Activated T-helper 2 cell treated with anti-CD3 and anti-CD28 coated beads, Interferon-gamma antibody, Interleukin-2, Interleukin-4, amounts not matched to agents 10 μg/mL and 5 μg/mL and 100 μg/mL, durations not matched to agents 14 hours and 24 hours and 36 hours (primary cell): ENCODE results near the gene GPX5. TPM values are rescaled to one million over a fixed set of nuclear protein-coding genes. Genes with fewer than 3 reads are reported as not detected.

Experiments
- DNase-seq: peaks from one replicate; pipeline ENCODE4 v3.0.0; 2021; ENCODE audit warnings: low spot score
- H3K27ac Mint-ChIP-seq: one replicate; pipeline ENCODE4 v1.8.0; 2021; ENCODE audit warnings: mixed read lengths
- H3K27me3 Mint-ChIP-seq: one replicate; pipeline ENCODE4 v1.8.0; 2021; ENCODE audit warnings: low read depth, mixed read lengths
- H3K36me3 Mint-ChIP-seq: one replicate; pipeline ENCODE4 v1.8.0; 2021; ENCODE audit warnings: low read depth, mixed read lengths
- H3K4me1 Mint-ChIP-seq: one replicate; pipeline ENCODE4 v1.8.0; 2021; ENCODE audit warnings: low read depth, mixed read lengths
- H3K4me3 Mint-ChIP-seq: one replicate; pipeline ENCODE4 v1.8.0; 2021; ENCODE audit warnings: low read depth, mild to moderate bottlenecking, moderate library complexity, mixed read lengths
- H3K9me3 Mint-ChIP-seq: one replicate; pipeline ENCODE4 v1.8.0; 2021; ENCODE audit warnings: mixed read lengths
- intact Hi-C: fragments of 100-400 bp; cut with micrococcal nuclease; formaldehyde crosslinking; loops from one replicate; pipeline ENCODE4 v1.15.1; 2023
- total RNA-seq: library from RNA; stranded (reverse); gene quantifications from 2 replicates; pipeline ENCODE4 v1.2.3, GENCODE V29; 2022

Gene GPX5
- total RNA-seq, 1 donor from 2014 or later, result not detected

DNA sequence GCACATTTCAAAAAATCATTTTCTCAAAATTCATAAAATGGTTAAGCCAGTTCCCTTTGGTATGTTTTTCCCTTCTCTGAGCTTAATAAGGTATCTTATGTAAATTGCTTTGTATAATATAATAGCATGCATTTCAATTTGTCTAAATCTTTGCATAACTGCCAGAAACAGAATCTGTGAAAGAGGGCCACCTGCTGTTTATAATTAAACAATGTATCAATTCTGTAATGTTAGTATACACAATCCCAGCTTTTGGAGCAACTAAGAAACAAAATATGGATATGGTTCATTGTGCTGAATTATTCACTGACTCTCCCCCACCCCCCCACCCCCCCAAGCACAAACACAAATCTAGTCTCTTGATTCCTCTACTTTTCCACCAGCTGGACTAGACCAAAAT, 54.8 kb downstream of the GPX5 start:
- intact Hi-C loops, result no loop called here
- no peaks in the 10 kb centered on the region for H3K9me3 Mint-ChIP-seq
- H3K4me3 Mint-ChIP-seq, result no peak overlapping the region
- H3K27ac Mint-ChIP-seq, result no peak overlapping the region
- no peaks in the 10 kb centered on the region for H3K36me3 Mint-ChIP-seq
- H3K4me1 Mint-ChIP-seq, result no peaks in the 10 kb centered on the region
- DNase-seq, result no peak
- H3K27me3 Mint-ChIP-seq, result peaks cover 10% of the 10 kb centered on the region

DNA sequence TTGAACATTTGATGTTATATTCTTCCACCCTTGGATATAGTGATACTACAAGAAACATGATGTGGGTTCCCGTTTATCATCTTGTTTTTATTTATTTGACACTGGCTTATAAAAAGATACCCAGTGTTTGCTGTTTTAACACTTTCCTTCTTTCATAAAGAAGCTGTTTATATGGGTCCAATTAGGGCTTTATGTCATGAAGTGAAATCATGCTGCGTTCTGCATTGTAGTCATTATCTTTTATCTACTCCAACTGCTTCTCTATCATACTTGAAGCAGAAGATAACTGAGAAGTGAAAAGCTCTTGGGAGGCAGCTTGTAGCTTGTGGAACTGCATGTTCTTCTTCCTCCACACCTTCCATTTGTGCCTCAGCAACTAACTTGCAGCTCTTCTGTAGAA, 57.8 kb downstream of the GPX5 start:
- Mint-ChIP-seq H3K4me3 (no peak overlapping the region), H3K36me3 (no peaks in the 10 kb centered on the region), H3K27ac (no peak overlapping the region), H3K27me3 (peaks cover 31% of the 10 kb centered on the region), H3K9me3 (no peaks in the 10 kb centered on the region), H3K4me1 (peaks cover 12% of the 10 kb centered on the region)
- intact Hi-C loops, result no loop called here
- no peak for DNase-seq

Other genes with a start within 250 kb of the GPX5 start
- 3.4 and 3.8 TPM in 2 replicates for gene PGBD1, start 244.3 kb upstream of the GPX5 start, total RNA-seq
- 1.5 and 1.9 TPM in 2 replicates for gene ZSCAN31, start 189.7 kb upstream of the GPX5 start, total RNA-seq
- 3.5 TPM in 2 replicates for gene ZKSCAN3, start 175.9 kb upstream of the GPX5 start, total RNA-seq
- 5.3 and 5.7 TPM in 2 replicates for gene ZSCAN12, start 126.1 kb upstream of the GPX5 start, total RNA-seq
- 0.48 and 0.50 TPM in 2 replicates for gene ZSCAN23, start 82.4 kb upstream of the GPX5 start, total RNA-seq
- not detected in 2 replicates for gene GPX6, start 10.1 kb upstream of the GPX5 start, total RNA-seq